GM06990 (cell line): ENCODE measurements around the gene SPAG16.

Source experiments
- DNase-seq: peaks from one replicate; pipeline ENCODE4 v3.0.0-alpha.2; 2011; ENCODE audit not compliant: insufficient read length; ENCODE audit errors: extremely low read depth
- H3K27me3 ChIP-seq: replicated peaks from 2 replicates; pipeline ENCODE4 v1.6.0; 2011; ENCODE audit warnings: low read length; ENCODE audit not compliant: control insufficient read depth, insufficient read depth
- H3K36me3 ChIP-seq: 2 replicates; pipeline ENCODE4 v1.5.1; 2011; ENCODE audit warnings: low read length; ENCODE audit not compliant: control insufficient read depth, insufficient read depth
- H3K4me3 ChIP-seq: replicated peaks from 2 replicates; pipeline ENCODE4 v1.5.1; 2011; ENCODE audit warnings: low read depth, mild to moderate bottlenecking, control low read depth, low read length
- TF ChIP-seq, protein P1 (sequence below): IDR thresholded peaks from 2 replicates; pipeline ENCODE4 v1.5.1; 2011; ENCODE audit warnings: low read length, control low read depth, mild to moderate bottlenecking, inconsistent platforms; ENCODE audit not compliant: insufficient read depth, poor library complexity, severe bottlenecking

Gene SPAG16

GRCh38 chr2:214185546-214185945 is 901.3 kb downstream of the SPAG16 start:
- Histone ChIP-seq H3K36me3 (no peaks in the 10 kb centered on the region), H3K27me3 (no peaks in the 10 kb centered on the region), H3K4me3 (no peak overlapping the region)
- no peak for DNase-seq
- TF ChIP-seq, protein P1, sequence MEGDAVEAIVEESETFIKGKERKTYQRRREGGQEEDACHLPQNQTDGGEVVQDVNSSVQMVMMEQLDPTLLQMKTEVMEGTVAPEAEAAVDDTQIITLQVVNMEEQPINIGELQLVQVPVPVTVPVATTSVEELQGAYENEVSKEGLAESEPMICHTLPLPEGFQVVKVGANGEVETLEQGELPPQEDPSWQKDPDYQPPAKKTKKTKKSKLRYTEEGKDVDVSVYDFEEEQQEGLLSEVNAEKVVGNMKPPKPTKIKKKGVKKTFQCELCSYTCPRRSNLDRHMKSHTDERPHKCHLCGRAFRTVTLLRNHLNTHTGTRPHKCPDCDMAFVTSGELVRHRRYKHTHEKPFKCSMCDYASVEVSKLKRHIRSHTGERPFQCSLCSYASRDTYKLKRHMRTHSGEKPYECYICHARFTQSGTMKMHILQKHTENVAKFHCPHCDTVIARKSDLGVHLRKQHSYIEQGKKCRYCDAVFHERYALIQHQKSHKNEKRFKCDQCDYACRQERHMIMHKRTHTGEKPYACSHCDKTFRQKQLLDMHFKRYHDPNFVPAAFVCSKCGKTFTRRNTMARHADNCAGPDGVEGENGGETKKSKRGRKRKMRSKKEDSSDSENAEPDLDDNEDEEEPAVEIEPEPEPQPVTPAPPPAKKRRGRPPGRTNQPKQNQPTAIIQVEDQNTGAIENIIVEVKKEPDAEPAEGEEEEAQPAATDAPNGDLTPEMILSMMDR = no peak

- H3K27me3 ChIP-seq = no peaks in the 10 kb centered on the region
- TF ChIP-seq, protein P1 = no peak
- no peaks in the 10 kb centered on the region for H3K36me3 ChIP-seq
- DNase-seq = no peak
- no peak overlapping the region for H3K4me3 ChIP-seq
Measured at GRCh38 chr2:214192711-214193110, 908.4 kb downstream of the SPAG16 start.

- no peak overlapping the region for H3K4me3 ChIP-seq
- TF ChIP-seq, protein P1 = no peak
- H3K36me3 ChIP-seq = no peaks in the 10 kb centered on the region
- no peaks in the 10 kb centered on the region for H3K27me3 ChIP-seq
- DNase-seq = no peak
Measured at GRCh38 chr2:214193943-214194342, 909.7 kb downstream of the SPAG16 start.

DNA sequence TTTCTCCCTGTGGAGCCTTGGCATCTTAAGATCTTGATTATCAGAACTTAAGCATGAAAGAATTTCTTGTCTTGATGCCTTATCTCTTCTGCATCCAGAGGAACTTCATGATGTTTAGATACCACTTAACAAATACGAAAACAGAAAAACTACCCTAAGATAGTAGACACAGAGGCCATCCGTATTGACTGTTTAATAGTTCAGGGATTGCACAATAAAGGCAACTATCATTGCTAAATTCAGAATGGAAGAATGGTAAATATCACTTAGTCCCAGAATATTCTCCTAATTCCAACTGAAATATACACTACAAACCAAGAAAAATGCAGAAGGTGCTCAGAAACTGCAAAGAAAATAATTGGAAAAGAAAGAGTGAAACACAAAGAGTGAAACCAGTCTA is 912.0 kb downstream of the SPAG16 start:
- no peak for DNase-seq
- TF ChIP-seq, protein P1 = no peak
- Histone ChIP-seq H3K36me3 (no peaks in the 10 kb centered on the region), H3K27me3 (no peaks in the 10 kb centered on the region), H3K4me3 (no peak overlapping the region)

DNA sequence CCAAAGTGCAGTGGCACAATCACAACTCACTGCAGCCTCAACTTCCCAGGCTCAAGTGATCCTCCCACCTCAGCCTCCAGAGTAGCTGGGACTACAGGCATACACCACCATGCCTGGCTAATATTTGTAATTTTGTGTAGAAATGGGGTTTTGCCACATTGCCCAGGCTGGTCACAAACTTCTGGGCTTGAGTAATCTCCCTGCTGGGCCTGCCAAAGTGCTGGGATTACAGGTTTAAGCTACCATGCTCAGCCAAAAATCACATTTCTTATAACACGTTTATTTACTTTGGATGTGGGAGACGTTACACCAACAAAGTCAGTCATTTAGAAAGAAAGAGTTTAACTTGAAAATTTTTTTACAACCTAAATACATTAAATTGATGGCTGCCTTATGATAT is 917.6 kb downstream of the SPAG16 start:
- TF ChIP-seq, protein P1 = no peak
- DNase-seq = no peak
- H3K4me3 ChIP-seq = no peak overlapping the region
- no peaks in the 10 kb centered on the region for H3K36me3 ChIP-seq
- no peaks in the 10 kb centered on the region for H3K27me3 ChIP-seq

DNA sequence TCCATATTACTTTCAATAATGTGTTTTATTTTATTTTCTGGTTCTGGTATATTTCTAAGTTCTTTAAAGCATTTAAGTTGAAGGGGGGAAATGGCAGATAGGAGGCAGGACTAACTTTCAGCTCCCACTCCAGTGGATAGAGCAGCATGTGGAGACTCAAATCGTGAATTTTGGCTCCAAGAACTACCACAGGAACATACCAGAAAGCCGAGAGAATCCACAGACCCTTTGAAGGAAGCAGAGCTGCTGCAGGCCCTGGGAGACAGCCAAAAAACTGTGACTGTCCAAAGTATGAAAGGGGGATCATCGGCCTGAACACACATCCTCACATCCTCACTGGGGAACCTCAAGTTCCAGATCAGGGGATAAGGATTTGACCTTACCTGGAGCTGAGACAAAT is 919.0 kb downstream of the SPAG16 start:
- H3K4me3 ChIP-seq = no peak overlapping the region
- H3K27me3 ChIP-seq = no peaks in the 10 kb centered on the region
- DNase-seq = no peak
- TF ChIP-seq, protein P1 = no peak
- H3K36me3 ChIP-seq = no peaks in the 10 kb centered on the region
